ENCODE measurements around the gene MVK.

Gene MVK

DNA sequence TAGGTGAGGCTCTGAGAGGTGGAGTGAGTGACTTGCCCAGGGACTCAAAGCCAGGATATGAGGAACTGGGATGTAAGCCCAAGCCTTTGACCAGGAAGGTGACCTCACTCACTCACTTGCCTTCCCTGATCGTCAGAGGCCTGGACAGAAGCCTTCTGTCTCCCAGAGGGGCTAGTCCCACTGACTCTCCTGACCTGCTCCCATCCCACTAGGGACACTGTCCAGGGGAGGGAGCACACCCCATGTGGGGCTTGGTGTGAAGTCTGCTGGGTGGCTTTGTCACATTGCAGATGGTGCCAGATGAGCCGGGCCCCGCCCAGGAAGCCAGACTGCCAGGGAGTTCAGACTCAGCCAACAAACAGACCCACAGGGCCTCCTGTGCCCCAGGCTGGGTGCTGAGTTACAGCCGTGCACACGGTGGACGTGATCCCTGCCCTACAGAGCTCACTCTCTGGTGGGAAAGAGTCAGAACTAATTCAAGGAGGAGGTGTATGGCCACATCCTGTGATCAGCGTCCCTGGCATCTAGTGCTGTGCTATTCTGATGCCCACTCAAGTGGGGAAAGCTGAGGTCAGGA, 28.6 kb upstream of the MVK start:
- no peak for DNase-seq

DNA sequence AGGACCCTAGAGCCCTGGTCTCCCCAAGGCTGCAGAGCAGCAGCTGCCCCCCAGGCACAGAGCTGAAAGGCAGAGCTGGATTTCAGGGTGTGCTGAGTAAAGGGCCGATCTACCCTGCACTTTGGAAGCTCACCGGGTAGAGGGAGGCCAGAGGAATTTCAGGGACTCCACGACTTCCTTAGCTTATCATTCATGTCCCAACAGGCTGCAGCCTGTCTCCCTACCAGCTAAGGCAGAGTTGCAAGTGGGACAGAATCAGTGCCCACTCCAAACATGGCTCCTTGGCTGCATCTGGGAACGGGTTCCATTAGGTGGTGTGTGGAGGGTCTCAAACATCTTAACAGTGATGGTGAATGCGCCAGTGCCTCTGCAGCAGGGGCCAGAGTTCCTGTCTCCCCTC, 27.8 kb upstream of the MVK start:
- no peak for DNase-seq

DNA sequence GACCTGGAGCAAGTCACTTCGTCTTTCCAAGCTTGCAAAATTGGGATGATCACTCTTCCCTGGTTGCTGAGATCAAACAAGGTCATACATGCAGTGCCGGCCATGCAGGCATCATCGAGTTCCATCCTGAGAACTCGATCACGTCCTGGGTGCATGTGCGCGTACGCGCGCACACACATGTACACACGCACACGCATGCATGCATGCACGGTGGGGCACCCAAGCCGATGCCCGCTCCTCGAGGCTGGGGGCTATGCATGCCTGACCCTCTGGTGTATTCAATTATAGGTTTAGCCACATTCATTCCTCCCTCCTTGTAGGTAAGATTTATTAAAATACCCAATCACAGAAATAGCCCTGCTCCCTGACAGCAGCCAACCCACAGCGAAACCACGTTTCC, 26.3 kb upstream of the MVK start:
- DNase-seq = no peak

DNA sequence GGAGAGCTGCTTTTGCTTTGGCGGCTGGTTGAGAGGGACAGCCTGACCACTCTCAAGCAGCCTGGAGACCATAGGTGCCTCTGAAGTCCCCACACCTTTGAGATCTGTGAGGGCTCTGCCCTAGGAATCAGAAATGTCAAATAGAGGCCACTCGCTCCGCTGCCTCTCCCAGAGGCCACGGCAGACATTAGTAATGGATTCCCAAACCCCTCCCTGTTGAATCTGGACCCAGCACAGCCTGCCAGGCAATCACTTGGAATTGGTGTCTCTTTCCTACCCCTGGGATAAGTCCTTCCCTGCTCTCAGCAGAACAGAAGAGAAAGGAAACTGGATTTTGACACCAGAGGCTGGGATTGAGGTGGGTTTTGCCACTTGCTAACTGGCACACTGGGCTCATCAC, 25.3 kb upstream of the MVK start:
- DNase-seq = no peak

DNA sequence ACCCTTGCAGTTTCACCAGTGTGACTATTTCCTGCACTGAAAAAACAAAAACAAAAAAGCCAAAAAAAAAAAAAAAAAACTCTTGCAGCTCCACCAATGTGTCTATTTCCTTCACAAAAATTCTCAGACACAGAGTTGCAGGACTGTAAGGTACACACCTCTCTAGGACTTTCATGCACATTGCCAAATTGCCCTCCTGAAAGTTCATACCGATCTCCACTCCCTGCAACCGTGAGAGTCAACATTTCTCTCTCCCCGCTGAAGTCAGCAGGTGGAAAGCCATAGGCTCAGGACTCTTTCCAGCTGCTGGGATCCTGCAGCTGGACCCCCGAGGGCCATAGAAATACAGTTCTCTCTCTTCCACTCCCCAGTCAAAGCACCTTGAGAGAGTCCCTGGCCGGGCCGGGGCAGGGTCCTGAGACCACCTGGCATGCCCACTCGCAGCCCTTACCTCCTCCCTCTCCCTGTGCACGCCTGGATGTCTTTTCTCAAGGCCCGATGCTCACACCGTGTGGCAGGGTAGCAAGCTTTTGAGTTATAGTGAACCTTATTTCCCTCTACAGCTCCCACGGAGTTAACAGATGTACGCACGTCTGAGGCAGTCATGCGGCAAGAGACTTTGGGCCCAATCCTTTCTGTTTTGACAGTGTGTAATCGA, 23.9 kb upstream of the MVK start:
- no peak for DNase-seq

DNA sequence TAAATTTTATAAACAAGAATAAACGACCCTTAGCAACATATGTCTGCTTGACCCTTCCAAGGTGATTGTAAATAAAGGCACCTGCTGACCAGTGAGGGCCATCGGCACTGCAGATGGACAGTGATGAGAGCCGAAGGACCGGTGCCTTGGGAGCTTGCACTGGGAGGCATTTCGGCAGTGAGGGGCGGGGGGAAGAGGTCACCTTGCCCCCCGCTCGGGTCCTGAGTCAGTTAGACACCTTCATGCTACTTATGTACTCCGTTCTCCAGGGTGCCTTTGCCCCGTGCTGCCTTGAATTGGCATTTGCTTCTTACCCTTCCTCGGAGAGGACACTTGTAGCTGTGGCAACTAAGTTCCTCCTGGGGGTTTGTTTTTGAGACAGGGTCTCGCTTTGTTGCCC, 23.3 kb upstream of the MVK start:
- DNase-seq = no peak

DNA sequence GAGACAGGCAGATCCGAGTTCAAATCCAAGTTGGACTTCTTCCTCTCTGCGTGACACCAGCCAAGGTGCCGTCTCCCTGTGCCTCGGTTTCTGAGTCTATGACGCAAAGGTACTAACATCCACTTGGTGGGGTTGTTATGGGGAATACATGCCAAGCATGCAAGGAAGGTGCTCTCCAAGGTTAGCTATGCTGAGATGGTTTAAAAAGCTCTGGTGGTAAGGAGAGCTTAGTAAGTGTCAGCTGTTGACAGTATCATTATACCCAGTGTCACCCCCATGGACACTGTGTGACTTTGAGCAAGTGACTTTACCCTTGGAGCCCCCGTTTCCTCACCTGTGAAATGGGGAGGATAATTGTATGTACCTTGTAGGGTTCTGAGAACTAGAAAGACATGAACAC, 22.5 kb upstream of the MVK start:
- no peak for DNase-seq

DNA sequence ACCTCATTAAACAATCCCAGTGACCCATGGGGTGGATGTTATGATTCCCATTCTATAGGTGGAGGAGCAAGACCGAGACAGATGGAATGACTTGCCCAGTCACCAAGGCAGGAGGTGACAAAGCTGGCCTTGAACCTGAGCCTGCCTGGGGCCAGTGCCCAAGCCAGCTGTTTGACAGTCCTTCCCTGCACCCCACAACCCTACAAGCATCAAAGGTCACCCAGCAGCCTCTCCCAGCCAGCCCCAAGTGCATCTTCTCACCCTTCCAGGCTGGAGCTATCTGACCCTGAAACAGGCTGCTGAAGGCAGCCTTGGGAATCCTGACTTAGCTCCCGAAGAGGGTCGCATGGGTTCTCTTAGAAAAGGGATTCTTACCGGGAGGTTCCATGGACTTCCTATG, 20.6 kb upstream of the MVK start:
- no peak for DNase-seq

DNA sequence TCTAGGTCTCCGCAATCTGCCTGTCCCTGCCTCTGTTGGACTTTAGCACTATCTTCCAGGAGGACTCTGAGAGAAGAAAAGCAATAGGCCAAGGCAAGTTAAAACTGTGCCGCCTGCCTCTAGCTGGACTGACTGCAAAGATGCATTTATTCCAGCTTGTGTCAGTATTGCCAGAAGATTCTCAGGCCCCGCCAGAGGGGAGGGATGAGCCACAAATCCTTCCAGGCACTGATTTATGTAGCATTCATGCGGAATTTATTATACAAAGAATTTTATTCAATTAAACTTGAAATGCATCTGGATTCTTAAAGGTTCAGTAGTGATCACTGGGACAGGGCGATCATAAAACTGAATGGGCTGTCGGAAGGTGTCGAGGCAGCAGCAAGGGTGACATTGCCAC, 20.1 kb upstream of the MVK start:
- no peak for DNase-seq

DNA sequence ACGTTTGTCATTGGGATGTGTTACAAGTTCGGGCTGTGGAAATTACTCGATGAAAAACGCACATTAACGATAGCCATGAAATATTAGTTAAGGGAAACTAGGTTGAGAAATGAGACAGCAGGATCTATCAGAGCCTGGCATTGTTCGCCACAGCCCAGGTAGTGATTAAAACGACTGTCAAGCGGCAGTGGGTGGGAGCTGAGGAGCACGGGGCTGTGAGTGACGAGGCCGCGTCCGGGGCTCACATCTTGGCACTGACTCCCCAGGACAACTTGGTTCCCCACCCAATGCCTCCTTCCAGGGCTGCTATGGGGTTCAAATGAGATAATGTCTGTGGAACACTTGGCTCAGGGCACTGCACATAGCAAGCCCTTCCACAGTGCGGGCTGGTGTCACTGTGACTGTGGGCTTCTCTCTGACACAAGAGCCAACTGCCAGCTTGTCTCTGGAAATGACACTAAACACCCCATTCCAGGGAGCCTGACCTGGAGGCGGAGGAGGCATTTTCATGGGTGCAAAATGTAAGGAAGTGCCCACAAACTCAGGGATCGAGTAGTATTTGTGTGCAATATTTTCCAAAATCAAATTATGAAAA, 19.6 kb upstream of the MVK start:
- DNase-seq = no peak

DNA sequence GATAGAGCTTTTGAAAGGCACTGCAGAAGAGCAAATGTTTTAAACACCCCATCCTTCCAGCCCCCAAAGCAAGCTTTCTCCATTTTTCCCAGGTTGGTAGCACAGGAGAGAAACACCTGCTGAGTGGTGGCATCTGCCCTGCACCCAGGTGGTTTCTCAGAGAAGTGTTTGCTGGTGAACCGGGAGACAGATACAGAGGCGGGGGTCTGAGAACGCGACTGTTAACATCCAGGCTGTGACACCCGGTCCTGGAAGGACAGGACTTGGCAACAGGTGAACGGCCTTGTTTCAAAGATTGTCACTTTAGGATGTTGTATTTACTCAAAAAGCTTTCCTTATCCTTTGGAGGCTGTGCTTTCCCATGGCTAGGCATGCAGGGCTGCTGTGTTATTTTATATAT, 18.8 kb upstream of the MVK start:
- DNase-seq = no peak

DNA sequence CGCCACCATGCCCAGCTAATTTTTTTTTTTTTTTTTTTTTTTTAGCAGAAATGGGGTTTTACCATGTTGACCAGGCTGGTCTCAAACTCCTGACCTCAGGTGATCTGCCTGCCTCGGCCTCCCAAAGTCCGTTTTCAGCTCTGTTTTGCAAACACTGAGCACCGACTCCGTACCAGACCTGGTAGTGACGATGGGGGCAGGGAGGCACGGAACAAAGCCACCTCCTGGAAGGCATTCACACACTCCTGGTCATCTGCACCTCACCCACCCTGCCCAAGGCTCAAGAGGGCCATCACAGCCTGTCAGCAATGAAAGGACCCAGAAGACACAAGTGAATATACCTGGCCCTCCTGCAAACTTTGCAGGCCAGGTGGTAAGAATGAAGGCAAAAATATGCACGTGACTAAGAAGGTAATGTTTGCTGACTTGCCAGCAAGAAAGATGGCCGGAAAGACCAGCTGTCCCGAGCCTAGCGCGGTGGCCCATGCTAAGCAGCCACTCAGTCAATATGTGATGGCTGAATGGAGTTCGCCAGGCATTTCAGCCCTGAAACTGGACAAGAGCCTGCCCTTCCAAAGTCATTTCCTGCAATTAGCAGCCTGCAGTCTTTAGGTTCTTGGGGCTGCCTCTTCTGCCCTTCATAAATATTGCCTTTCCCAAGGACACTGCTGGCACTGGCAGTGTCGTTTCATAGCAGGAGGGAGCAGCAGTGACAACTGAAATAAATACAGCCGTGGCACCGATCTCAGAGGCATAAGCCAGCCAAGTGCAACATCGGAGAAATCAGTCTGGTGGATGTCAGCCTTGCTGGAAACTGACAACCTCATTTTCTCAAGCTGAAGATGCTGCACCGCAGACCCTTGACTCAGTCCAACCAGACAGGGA, 17.9 kb upstream of the MVK start:
- no peak for DNase-seq

DNA sequence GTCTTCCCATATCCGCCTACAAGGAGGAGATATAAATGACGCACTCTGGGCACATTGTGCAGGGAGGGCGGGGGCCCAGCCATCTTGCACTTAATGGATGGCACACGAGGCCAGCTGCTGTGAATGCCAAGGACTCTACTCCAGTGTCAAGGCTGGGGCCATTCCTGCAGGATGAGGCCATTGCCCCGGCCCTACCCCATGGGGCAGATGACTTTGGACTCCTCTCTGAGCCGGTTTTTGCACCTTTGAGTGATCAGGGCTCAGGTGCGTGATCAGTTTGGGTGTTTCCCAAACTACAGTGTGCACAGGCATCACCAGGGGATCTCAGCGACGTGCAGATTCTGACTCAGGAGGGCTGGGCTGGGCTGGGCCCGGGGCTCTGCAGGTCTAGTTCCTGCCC, 16.4 kb upstream of the MVK start:
- no peak for DNase-seq

DNA sequence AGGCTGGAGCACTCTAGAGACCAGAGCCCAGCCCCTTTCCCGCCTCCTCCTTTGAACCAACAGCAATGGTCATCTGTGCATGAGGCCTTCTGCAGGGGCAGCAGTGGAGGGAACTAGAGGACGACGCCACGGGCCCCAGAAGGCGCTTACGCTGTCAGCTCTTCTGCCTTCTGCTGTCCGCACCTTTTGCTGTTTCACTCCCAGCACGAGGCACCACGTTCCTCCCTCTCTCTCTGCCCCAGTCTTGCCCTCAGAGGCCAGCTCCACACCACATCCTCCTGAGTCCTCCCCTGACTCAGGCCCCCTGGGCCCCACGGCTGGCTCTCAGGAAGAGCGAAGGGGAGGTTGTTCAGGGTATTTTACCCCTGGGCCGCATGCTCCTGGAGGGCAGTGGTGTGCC, 15.8 kb upstream of the MVK start:
- no peak for DNase-seq

DNA sequence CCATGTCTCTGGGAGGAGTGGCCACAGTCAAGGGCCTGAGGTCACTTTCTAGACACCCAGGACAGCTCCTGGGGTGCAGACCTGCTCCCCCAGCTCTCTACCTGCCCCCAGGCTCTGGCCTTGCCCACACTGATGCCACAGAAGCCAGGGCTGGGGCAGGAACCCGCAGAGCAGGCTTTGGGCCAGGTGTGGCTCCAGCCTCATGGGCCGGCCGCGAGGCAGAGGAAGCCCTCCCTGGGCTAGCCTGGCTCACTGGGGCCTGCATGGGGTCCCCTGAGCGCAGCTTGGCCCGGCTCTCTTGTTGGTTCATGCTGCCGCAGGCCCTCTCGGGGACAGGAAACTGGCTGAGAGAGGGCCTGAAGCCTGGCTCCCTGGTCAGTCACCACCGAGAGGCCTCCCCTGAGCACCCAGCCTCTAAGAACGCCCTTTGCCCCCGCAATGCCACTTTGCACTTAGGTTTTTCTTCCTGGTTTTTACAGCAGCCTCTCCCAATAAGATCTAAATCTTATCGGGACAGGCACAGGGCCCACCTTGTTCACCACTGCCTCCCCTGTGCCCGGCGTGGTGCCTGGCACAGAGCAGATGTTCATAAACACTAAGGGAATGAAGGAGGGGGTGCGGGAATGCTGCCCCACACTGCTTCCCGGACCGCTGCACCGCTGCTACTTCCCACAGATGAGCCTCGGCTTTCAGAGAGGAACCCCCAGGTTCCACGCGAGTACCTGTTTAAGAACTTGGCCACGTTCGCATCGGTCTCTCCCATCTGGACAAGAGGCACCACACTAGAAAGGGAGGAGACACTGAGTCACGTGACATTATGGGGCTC, 15.0 kb upstream of the MVK start:
- no peak for DNase-seq

DNA sequence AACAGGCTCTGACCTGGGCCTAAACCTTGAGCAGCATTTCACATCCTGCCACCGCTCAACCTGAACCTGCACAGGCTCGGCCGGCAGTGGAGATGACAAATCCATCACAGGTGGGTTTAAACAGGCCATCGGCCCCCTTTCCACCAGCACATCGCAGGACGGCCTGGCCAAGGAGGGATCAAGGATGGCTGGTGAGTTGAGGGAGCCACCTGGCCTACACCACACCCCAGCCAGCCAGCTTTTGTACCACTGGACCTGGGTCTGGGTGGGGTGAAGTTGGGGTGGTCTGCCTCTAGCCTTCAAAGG, 14.4 kb upstream of the MVK start:
- DNase-seq = no peak

DNA sequence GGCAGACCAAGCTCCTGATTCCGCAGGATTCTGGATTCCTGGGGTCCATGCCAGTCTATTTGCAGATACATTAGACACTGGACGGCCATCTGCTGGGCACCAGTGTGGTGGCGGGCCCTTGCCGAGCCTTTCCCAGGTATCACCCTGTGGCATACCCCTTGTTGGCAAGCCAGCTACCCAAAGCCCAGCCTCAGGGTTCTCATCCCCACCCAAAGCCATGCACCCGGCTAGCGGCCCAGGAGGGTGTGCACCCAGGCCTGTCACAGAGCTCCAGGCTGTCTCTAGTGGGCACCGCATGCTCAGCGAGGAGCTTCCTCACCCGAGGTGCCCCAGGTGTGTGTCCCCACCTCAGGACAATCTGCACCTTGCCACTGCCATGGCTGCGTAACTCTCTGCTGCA, 14.0 kb upstream of the MVK start:
- DNase-seq = no peak

DNA sequence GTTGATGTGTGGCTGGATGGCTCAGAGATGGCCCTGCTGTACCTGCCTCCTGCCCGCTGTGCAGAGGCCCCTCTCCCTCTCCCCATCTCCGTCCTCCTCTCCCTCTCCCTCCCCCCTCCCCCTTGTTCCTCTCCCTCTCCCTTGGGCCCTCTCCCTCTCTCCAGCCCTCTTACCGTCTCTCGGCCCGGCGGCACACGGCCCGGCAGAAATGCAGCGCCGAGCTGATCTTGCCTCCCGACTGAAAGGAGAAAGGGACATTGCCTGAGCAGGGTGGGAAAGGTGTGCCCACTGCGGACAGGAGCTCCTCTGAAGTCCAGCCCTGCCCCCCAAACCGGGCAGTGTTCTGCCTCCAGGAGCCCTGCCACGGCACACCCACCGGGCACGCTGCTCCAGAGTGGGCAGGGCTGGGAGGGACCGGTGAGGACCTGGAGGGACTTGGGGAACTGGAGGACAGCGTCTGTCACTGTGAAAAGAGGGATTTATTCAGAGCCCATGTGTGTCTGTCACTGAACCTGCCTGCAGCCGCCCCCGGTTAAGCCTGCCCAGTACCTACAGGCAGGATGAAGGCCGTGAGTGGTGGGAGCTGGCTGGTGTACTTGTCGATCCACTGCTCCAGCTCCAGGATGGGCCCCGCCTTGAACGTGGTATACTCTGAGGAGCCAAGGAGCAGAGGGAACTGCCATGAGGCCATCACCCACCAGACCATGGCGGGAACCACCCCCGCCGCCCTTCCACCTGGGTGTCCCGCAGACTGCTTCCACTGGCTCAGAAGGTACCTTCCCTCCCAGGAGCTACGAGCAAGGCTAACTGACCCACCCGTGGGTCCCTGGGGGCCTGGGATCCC, 12.5 kb upstream of the MVK start:
- no peak for DNase-seq

DNA sequence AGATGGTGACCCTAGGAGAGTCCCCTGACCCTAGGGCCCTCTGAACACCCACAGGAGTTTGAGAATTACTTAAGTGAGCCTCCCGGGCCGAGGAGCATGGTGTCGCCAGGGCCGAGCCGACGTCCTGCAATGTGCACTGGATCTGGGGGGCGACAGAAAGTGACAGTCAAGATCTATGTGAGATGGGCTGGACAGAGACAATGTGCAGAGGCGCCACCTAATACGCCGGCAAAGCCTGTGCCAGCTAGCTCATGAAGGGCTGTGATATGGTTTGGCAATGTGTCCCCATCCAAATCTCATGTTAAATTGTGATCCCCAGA, 11.9 kb upstream of the MVK start:
- DNase-seq = no peak

DNA sequence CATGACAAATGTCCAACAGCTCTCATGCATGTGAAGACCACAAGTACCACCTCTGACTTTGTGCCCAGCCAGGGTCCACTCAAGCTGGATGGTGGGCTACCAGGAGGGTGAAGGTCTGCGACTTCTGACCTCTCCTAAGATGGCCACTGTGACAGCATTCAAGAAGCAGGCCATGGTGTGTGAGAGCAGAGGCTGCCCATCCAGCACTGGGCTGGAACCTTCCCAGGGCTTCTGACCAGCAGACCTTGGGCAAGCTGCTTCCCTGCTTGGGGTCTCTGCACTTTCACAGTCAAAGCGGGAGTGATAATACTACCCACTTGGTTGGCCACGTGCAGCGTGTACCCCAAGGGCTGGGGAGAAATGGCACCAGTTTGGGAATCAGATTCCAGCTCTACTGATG, 10.7 kb upstream of the MVK start:
- DNase-seq = no peak
